SK-N-DZ (cell line): ENCODE results near the gene PADI3.

Source experiments
- DNase-seq: peaks from one replicate; pipeline ENCODE4 v3.0.0-alpha.2; 2015; ENCODE audit warnings: low spot score

Gene PADI3

GRCh38 chr1:17214876-17215544, 33.9 kb upstream of the PADI3 start:
- DNase-seq = no peak

GRCh38 chr1:17215545-17215890, 33.4 kb upstream of the PADI3 start:
- DNase-seq = no peak

DNA sequence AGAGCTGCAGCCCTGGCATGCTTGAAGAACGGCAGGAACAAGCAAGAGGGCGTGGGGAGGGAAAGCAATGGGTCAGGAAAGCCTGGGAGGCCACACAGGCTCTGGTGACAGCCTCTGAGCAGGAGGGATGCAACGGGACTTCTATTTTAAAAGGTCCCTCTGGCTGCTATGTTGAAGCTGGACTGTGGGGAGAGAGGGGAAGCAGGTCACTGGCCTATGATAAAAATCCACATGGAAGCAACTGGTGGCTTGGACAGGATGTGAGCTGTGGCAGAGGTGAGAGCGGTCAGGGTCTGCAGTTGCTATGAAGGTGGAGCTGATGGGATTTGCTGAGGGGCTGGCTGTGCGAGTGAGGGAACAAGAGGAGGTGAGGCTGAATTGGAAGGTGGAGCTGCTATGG, 32.8 kb upstream of the PADI3 start:
- DNase-seq = no peak

- DNase-seq = no peak
Measured at GRCh38 chr1:17217607-17218006, 31.3 kb upstream of the PADI3 start.

GRCh38 chr1:17218939-17219338, 30.0 kb upstream of the PADI3 start:
- no peak for DNase-seq

DNA sequence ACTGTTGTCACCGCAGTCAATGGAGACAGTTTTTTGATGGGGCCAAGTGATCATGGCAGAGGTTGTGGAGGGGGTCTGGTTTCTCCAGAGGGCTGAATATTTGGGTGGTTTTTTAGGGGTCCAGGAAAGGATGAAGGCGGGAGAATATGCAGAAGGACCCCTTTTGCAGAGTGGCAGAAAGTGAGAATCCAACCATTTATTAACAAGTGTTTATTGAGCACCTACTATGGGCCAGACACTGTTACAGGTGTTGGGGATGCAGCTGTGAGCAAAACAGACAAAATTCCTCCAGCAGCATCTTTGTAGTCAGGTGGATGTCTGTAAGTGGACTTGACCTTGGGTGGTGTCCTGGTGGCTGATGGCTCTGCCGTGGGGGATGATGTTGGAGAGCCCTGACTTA, 28.6 kb upstream of the PADI3 start:
- no peak for DNase-seq

GRCh38 chr1:17222557-17222956, 26.3 kb upstream of the PADI3 start:
- DNase-seq = no peak

DNA sequence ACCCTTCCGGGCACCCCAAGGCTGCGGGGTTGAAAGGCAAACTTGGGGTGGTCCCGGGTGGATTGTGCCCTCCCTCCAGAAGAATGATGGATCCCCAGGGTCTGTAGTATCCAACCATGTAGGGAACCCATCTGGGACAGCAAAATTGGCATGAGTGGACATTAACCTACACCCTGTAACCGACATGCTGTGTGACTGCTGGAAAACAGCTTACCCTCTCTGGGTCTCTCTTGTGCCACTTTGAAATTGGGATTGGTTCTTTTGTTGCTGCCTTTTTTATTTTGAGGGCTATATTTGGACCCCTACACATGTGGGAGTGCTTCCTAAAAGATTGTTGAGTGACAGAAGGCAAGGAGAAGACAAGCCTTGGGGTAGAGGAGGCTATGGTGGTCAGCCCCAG, 24.5 kb upstream of the PADI3 start:
- DNase-seq = no peak

- no peak for DNase-seq
Measured at GRCh38 chr1:17225140-17225539, 23.8 kb upstream of the PADI3 start.

DNA sequence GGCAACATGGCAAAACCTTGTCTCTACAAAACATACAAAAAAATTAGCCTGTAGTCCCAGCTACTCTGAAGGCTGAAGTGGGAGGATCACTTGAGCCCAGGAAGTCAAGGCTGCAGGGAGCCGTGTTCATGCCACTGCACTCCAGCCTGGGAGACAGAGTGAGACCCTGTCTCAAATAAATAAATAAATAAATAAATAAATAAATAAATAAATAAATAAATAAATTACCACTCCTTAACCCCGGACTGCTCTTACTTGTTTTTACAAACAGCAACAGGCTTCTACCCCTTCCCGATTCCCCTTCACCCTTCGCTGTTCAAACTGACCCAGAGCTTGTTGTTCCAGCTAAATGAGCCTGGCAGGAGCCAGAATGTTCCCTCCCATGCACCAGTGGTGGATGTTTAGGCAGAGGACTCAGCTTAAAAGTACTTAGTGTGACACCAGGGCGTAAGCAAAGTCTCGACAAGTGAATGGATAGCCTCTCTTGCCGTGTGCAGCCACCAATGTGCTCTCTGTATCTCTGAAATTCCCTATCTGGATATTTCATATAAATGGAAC, 21.5 kb upstream of the PADI3 start:
- no peak for DNase-seq

DNA sequence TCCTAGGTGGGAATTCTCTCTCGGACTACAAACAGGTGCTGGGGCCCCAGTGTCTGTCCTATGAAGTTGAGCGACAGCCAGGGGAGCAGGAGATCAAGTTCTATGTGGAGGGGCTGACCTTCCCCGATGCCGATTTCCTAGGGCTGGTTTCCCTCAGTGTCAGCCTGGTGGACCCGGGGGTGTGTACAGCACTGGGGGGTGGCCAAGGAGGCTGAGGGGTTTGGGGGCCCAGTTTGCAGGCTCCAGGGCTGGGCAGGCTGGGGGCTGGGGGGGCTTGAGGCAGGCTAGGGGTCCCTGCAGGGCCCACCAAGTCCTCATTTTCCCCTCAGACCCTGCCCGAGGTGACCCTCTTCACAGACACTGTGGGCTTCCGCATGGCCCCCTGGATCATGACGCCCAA, 20.3 kb upstream of the PADI3 start:
- no peak for DNase-seq

GRCh38 chr1:17229379-17229778, 19.5 kb upstream of the PADI3 start:
- DNase-seq = no peak

GRCh38 chr1:17230106-17230505, 18.8 kb upstream of the PADI3 start:
- no peak for DNase-seq

DNA sequence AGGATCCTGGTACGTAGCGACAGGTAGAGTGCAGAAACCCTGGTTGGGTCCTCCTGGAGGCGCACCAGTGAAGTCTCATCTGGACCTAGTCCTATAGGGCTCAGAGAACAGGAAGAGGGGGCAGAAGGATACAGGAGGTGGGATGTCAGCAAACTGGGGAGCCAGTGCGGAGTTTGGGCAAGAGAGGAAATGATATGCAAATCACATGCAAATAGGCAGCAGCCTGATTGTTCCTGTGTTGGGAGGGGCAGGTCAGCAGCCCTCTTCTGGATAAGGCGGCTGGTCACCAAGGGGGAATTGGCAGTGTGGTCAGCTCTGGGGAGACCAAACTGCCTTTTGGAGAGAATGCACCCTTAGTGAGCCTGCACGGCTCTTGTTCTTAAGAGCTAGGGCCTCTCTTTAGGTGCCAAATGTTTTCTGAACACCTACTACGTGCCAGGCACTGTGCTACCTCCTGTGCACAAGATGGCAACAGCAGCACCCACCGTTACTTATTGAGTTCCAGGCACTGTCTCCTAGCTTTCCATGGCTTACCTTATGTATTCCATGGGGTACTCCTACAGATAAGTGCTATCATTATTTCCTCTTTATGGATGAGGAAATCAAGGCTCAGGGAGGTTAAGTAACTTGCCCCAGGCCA, 18.1 kb upstream of the PADI3 start:
- no peak for DNase-seq

DNA sequence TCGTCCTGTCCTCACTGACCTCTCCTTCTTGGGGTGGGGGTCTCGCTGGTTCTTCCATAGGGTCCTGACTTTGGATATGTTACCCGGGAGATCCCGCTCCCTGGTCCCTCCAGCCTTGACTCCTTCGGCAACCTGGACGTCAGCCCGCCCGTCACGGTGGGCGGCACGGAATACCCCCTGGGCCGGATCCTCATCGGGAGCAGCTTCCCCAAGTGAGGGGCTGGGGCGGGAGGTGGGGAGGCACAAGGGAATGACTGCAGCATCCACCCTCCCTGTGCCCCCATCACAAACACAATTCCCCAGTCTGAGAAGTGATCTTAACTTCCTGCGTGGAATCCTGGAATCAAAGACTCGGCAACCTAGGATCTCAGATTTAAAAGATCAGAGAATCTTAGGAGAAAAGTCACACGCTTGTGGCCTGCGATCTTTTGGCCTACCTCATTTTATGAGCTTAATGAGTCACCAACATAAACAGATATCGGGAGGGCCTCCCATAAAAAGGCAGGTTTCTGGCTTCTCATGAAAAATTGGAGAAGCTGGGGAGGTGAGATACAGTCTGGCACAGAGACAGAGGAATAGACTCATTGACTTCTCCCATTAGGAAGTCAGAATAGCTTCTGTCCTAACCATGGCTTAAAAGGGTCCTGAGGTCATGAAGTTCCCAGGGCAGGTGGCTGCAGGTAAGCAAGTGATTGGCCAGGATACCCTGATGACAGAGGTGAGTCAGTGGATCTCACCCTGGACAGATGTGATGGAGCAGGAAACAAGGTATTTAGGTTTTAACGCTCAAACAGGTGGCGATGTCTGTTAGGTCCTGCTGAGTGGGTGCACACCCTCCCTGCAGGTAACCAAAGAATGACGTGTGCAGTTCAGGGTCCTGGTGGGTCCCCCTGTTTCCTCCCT, 15.9 kb upstream of the PADI3 start:
- no peak for DNase-seq

DNA sequence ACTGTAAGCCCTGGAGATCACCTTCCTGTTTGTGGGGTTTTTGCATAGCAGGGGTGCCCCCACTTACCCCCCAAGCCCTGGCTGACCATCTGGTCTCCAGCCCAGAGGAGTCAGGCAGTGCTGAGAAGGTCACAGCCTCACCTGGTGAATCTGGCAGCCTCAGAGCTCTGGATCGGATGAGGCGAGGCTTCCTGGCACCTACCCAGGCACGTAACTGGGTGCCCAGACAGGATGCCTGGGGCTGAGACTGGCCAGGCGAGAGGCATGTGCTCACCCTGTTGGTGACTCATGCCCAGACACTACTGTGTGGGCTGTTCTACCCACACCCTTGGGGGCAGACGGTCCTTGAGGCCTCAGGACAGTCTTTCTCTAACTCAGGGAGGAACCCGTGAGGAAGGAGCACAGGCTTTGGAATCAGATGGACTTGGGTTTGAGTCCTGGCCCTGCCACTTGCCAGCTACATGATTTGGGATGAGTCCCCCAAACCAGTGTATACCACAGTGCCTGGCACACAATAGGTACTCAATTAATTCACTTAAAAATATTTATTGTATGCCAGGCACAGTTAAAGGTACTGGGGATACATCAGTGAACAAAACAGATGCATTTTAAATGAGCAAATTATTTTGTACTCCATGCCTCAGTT, 15.1 kb upstream of the PADI3 start:
- no peak for DNase-seq

GRCh38 chr1:17234405-17234804, 14.5 kb upstream of the PADI3 start:
- DNase-seq = no peak

DNA sequence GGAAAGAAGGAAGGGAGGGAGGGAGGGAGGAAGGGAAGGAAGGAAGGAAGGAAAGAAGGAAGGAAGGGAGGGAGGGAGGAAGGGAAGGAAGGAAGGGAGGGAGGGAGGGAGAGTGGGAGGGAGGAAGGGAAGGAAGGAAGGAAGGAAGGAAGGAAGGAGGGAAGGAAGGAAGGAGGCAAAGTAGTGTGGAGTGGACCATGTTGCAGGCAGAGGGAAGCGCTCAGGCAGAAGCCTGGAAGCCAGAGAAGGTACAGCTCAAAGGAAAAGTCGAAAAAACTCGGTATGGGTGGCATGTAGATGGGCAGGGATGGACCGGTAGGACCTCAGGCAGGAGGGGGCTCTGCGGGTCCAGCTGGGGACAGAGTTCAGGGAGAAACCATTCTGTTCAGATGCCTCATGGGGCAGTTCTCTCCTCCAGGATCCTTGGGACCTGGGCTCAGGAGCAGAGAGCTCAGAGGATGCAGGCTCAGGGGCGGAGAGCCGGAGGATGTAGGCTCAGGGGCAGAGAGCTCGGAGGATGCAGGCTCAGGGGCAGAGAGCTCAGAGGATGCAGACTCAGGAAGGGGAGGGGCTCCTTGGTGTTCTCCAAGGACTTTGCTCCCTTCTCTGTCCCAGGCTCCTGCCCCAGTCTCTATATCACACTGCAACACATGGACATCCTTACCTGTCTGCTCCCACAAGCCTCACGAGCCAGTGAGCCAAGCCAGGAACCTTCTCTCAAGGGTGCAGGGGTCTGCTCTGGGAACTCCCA, 13.6 kb upstream of the PADI3 start:
- no peak for DNase-seq

DNA sequence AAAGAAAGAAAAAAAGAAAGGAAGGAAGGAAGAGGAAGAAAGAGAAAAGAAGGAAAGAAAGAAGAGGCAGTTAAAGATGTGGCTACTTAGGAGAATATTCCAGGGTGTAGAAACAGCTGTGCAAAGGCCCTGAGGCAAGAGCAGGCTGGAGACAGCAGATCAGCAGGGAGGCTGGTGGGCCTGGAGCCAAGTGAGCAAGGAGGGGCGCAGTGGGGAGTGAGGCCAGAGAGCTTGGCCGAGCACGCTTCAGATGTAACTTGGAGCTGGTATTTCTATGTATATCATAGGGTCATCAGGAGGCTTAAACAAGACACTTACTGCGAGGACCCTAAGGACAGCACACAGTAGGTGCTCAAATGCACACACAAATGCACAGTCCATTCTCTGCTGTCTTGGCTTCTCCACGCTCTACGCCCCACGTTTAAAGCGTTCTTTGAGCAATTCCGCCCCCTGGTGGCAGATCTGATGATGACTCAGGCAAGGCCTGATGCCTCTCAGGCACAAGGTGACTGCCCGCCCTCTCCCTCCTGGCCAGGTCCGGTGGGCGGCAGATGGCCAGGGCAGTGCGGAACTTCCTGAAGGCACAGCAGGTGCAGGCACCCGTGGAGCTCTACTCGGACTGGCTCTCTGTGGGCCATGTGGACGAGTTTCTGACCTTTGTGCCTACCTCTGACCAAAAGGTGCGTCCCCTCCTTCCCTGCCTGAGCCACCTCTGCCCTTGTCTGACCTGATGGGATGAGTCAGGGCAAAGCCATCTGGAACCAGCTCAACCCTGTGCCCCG, 11.9 kb upstream of the PADI3 start:
- DNase-seq = peak; percentile 65

DNA sequence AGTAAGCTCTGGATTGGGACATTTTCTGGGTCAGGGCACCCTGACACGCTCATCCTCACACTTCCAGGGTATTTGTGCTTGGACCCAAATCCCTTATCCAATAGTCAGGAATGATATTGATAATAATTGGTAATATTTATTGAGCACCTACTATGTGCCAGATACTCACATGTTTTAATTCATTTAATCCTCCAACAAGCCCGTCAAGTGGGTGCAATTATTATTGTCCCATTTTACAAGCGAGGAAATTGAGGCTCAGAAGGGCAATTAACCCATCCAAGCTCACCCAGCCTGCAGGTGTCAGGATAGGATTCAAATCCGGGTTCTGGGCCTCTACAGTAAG, 11.4 kb upstream of the PADI3 start:
- no peak for DNase-seq

DNA sequence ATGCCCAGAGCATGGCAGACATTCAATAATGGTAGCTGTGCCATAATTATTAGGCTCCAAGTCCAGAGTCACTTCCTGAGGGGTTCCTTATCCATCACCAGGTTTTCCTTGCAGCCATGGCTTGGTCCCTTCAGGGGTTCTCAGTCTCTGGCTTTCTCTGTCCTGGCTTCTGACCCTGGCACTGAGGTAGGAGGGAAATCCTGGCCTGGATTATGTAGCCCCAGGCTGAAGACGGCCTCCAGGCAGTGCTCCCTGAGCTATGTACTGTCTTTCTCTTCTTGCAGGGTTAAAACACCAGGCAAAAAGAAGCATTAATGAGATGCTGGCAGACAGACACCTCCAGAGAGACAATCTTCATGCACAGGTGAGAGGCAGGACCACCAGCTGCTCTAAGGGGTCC, 9.5 kb upstream of the PADI3 start:
- peak; percentile 65 for DNase-seq
